Activated T-cell treated with anti-CD3 and anti-CD28 coated beads for 24 hours (primary cell): ENCODE measurements around the gene RABGAP1L.

Experiments used
- DNase-seq: peaks from one replicate; pipeline ENCODE4 v3.0.0-alpha.2; 2020; ENCODE audit warnings: low read depth

The RABGAP1L gene

DNA sequence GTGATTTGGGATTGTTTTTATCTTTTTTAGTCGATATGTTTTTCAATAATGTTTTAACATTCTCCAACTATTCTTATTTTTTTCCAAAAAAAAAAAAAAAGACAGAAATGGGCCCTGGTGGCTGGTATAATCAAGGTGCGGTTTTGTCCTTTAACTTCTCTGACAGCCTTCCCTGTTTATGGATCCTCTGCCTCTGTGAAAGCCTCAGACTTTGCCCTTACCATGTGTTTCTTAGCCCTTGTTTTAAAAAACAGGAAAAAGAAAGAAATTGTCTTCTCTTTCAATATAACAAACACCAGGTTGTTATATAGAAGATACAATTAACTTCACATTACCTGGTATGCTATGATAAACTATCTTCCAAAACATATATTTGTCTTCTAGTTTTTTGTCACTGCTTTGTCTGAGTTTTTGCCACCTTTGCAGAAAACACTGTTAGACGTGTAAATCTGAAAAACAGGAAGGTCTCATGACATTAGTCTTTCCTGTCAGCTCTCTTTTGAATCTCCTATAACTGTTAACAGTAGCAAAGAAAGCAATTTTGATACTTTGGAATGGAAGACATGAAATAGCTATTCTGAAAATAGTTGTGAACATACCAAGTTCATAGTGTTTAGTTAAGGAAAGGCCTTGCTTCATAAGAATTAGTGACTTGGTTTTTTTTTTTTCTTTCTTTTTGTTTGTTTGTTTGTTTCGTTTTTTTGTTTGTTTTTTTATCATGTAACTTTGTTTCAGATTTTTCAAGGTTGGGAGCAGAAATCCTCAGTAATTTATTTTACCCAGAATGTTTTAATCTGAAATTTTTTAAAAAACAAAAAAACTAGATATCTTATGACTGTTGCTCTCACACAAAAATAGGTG, 808.8 kb downstream of the RABGAP1L start:
- no peak for DNase-seq

DNA sequence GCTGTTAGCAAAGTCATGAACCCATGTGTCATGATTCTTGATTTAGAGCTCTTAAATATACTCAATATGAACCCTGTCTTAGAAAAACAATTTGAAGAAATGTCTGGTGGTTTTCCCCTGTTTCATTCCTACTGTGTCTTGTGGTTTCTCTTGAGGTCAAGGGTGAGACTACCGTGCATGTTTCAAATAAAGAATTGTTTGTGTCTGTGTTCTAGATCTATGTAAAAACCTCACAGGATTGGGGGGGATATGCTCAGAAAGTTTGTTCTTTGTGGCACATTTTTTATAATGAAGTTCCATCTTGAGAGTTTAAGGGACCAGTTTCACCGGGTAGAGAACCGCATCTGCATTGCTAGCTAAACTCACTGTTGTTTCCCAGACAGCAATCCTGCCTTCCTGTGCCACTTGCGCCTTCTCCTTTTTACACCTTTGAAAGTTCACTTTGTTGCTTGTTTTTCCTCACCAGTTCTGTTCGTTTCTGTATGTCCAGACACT, 809.5 kb downstream of the RABGAP1L start:
- peak; percentile 26 for DNase-seq

DNA sequence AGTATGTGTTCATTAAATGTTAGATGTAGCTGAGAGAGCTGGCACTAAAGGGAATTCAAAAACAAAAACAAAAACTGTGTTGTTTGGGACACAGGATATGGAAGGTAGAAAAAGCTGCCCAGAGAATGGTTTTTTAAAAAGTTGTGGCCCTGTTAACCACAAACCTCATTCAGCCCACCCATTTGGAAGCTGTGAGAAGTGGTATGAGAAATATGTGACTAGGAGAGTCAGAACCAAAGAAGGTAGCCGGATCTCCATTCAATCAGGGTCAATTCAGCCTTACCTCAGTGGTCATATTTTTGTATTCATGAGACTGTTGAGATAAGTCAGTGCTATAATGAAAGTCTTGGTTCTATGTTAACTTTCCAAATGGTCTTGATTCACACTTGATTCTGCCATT, 810.7 kb downstream of the RABGAP1L start:
- DNase-seq: no peak

DNA sequence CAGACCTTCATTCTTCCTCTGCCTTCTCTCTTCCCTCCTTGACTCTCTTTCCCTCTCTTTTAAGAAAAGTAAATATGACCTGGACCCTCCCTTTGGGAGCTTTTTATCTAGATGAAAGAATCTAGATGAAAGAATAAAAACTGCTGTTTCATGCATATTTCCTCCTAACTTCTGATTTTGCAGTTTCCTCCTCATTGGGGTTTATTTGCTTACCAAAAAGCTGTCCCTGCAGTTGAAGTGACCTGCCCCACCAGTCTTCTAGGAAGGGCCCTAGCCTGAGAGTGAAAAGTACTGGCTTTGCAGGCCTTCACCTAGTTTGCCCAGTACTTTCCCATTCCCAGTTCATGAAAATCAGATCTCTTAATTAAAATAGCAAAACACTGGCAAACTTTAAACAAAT, 812.1 kb downstream of the RABGAP1L start:
- no peak for DNase-seq

DNA sequence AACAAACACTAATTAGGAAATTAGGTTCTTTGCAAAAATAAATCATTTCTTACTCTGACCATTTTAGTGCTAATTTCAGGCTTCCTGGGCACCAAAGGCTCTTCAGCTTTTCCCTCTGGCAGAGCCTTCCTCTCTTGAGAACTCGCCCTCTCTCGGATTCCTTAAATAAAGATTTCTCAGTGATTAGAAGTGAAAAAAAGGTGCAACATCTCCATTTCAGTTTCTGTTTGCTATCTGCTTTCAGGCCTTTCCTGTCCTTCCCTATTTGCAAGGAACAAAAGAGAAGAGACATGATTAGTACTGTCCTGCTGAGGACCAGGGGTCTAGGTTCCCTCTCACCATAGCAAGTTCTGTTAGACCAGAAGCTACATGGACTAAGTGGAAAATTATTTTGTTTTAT, 812.6 kb downstream of the RABGAP1L start:
- no peak for DNase-seq

DNA sequence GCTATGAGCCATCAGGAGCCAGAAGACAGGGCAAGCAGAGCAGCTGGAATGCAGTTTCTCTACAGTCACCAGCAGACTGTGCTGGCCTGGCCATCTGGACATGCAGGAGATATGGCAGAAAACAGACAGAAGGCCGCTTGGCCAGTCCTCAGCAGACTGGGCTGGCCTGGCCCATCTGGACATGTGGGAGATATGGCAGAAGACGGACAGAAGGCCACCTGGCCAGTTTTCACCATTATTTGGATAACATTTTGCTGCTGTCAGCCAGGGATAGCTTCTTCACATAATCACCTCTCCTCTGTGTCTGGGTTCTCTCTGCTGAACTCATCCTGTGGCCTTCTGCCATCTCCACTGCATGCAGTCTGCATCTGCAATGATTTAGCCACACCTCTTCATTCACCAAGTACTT, 815.4 kb downstream of the RABGAP1L start:
- no peak for DNase-seq

DNA sequence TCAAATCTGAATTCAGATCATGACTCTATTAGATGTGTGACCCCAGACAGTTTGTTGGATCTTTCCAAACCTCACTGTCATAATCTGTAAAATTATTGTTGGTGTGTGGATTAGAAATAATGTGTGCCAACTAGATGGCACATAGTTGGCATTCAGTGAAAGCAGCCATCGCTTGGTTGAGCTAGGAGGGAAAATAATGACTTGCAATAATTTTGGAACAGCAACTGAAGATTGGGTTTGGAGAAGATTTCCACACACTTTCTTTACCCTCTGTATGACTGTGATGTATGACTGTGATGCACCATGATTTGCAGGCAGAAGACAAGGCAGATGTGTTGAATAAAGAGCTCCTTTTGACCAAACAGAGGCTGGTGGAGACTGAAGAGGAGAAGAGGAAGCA, 816.4 kb downstream of the RABGAP1L start:
- no peak for DNase-seq

DNA sequence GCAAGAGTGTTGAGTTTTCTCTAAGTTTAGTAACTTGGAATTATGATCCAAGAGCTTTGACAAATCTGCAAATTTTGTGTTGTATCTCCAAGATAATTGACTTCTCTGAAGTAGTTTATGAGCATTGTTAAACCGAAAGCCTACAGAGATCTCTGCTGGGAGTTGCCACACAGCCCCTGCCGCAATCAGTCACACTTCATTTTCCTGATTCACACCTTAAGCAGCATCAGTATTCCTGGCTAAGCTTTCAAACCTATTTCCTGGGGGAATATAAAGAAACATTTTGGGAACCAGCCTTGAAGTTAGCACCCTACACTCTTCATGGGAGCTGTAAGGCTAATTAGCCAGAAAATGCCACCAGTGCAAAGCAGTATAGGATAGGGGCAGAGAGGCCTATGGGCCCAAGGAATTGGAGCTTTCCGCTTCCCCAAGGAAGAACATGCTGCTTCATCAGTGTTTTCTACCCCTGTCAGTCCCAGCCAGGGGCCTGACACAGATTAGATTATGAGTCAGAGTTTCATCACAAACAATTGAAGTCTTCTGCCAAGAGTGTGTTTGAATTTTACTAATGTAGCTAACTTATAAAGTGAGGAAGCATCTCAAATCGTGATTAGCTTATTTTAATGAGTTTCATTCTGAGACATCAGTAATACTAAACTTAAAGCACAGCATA, 817.3 kb downstream of the RABGAP1L start:
- no peak for DNase-seq

DNA sequence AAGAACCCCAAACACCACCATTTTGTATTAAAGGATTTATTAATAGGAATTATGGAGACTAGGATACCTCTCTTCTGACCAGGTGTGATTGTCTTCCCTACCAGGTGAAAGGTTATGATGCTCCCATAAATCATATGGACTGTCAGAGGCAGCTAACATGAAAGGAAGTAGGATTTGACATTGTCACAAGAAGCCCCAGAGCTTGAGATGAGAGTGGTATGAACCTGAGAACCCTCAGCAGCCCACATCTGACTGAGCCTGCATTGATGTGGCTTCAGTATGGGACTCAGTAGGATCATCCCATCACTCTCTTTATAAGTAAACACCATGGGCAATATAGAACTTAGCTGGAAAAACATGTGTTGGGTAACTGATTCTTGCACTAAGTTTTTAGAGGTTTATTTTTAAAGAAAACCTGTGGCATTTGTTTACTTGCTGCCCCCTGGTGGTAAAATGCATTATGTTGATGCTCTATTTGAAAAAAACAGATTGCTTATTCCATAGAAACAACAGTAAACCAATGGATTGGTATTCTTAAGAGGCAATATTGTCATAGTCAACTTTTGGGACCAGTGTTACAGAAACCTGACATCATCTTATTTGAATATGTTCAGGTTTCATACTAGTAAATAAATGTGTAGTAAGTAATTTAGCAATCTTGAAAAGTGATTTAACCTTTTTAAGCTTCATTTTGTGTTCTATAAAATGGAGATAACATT, 823.8 kb downstream of the RABGAP1L start:
- peak; percentile 36 for DNase-seq

DNA sequence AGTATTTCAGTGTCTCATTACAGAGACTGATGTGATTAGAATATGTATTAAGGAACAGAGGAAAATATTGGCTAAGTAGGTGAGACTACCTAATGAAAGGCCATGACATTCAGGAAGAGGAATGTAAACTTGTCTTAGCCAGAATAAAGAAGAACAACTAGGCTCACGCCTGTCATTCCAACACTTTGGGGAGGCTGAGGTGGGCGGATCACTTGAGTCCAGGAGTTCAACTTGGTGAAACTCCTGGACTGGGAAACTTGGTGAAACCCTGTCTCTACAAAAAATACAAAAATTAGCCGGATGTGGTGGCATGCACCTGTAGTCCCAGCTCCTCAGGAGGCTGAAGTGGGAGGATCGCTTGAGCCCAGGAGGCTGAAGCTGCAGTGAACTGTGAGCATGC, 825.6 kb downstream of the RABGAP1L start:
- DNase-seq: no peak

DNA sequence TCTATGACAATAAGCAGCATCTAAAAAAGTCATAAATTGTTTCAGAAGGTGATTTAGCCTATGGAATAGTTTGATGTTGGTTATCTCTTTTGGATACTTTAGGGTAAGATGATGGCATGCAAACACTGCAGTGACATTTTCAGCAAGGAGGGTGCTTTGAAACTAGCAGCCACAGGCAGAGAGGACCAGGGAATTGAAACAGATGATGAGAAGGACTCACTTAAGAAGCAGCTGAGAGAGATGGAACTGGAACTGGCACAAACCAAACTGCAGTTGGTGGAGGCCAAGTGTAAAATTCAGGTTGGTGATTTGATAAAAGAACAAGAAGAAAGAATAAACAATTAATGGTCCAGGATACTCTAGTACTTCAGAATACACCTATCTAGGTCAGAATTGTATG, 829.2 kb downstream of the RABGAP1L start:
- DNase-seq: no peak

DNA sequence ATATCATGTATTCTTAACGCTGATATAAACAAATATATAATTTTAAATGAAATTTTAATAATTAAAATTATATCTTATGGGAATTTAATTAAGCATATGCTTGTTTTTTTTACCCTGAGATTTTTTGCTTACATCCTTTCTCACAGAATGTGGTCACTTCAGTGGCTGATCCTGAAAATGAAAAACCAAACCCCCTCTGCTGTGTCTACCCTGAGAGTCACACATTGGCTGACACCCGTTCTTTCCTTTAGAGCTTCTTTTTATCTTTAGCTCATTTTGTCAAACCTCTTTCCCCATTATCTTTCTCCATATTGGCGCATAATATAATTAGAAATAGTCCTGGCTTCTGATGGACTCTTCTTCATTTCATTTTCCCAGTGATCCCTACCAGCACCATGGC, 829.7 kb downstream of the RABGAP1L start:
- no peak for DNase-seq

DNA sequence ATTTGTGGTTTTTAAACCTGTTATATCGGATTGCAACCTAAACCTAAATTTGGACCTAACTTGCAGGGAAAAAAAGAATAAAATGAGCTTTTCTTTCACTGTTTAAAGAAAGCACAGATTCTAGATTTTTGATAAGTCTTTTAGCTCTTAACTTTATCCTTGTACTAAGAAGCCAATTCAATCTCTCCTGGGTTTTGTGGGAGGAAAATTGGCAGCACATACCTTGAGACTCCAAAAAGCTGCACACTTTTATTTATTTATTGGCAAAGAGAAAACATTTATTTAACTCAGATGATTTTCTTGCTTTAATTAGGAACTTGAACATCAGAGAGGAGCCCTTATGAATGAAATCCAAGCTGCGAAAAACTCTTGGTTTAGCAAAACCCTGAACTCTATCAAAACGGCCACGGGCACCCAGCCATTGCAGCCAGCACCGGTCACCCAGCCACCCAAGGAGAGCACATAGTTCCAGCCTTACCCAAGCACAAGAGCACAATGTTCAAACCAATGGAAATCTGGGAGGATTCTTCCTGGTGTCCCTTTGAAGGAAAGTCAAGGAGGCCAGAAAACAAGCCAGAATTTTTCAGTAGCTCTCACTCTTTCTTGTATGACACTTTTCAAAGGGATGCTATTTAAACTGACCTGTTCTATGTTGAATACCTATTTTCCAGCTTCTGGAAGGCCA, 830.4 kb downstream of the RABGAP1L start:
- no peak for DNase-seq

DNA sequence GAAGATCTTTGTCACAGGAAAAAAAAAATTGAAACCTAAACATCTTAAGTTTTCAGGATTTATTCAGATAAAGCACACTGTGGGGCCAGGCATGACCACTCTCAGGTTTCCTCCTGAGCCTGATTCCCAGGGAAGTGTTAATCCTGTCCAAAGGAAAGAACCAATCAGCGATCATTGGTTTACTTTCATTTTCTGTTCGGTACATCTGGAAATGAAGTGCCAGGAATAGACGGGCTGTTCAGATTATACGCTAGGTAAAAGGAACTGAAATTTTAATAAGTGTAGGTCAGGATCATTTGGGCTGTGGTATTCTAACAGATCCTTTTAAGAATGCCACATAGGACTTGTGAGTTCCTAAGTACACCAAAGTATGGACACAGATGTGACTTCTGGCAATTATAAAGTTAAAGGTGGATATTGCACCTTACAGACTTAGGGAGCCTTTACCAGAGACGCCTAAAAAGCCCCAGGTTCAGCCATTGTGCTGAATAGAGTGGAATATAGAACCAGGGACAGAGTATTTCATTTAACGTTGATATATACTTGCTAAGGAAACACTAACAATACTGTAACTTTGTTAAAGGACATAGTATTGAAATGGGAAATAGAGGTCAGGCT, 831.2 kb downstream of the RABGAP1L start:
- DNase-seq: no peak

DNA sequence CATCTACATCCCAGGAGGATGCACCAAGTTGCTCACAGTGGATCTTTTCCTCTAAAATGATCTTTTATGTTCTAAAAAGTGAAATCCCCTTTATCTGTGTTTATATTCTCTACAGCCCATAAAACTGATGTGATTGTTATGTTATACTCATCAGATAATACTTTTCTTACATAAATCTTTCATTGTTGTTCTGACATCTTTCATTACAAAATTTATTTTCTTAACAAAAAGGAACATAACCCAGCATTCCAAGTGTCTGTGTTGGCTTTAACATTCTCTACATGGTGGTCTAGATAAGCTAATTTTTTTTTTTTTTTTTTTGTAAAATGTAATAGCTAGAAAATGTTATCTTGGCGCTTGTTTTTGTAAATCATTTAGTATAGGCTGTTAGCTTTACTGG, 832.2 kb downstream of the RABGAP1L start:
- DNase-seq: no peak

DNA sequence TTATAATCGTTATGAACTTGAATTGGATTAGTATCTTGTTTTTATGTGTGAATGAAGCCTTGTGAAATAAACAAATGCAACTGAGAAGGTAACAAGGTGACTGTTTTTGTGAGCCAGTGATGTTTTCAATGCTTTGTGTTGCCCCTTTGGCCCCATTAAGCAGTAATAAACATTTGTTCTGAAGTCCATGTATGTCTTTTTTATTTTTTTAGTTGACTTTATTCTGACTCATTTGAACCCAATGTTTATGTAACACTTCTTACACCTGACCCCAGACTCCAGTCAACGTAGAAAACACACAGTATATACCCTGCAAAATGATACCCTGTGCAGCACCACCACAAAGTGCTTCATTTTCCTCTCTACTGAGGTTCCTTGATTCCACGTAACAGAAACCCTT, 835.8 kb downstream of the RABGAP1L start:
- DNase-seq: no peak

DNA sequence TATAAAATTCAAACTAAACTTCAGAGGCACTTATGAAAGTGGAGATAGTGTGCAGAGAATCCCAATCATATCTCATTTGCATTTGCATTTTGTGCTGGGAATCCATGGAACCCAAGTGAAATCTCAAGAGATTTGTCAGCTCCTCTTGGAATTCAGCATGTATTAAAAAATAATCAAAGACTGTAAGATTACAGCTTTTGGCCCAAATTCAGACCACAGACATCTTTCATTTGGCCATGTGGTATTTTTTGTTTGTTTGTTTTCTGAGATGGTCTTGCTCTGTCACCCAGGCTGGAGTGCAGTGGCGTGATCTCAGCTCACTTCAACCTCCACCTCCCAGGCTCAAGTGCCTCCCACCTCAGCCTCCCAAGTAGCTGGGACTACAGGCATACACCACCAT, 836.6 kb downstream of the RABGAP1L start:
- DNase-seq: no peak

DNA sequence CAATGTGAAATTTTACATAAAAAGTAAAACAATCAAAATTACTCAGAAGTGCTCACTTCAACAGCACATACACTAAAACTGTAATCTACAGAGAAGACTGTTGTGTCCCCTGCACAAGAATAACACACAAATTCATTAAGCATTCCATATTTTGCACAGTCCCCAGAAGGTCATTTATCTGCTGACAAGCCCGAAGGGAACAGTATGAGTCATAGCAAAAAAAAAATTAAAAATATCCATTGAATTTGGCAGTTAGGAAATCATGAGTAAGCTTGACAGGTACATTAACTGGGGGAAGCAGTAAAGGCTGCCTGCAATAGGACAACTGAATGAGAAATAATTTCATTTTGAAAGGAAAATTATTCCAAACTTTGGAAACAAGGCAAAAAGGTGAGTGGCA, 837.2 kb downstream of the RABGAP1L start:
- no peak for DNase-seq

DNA sequence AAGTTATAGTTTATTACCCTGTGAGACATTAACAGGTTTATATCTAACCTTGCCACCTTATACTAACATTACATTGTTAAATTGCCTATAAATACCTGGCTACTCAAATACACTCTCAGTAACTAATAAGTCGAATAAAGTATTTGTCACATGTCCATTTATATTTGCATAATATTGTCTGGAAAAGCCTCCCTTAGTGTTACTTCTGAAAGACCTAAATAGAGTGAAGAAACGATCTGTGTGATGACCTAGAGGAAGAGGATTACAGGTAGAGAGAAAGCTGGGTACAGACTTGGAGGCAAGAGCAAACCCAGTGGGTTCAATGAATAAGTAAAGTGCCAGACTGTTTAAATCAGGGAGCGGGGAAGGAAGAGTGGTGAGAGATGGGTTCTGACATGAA, 837.7 kb downstream of the RABGAP1L start:
- DNase-seq: no peak

DNA sequence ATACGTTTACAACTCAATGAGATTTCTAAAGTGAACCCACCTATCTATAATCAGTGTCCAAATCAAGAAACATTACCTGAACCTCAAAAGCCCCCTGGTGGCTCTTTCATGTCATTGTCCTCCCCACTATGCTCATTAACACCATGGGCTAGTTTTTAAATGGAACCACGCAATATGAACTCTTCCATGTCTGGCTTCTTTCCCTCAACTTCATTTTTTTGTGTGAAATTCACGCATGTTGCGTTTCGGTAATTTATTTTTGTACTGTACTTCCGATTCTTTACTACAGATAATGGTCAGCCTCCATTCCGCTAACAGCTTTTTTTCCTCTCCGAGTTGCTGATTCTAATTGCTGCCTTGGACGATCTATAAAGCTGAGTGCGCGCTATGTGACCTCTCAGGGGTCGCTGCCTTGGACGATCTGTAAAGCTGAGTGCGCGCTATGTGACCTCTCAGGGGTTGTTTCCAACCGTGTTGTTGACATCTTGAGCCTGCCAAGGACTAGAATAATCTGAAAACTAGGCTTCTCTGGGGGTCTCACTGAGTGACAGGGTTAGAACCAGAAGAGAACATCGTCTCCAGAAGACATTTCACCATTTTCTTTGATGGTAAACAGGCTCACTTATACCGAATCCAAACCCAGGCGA, 839.4 kb downstream of the RABGAP1L start:
- DNase-seq: peak; percentile 20

DNA sequence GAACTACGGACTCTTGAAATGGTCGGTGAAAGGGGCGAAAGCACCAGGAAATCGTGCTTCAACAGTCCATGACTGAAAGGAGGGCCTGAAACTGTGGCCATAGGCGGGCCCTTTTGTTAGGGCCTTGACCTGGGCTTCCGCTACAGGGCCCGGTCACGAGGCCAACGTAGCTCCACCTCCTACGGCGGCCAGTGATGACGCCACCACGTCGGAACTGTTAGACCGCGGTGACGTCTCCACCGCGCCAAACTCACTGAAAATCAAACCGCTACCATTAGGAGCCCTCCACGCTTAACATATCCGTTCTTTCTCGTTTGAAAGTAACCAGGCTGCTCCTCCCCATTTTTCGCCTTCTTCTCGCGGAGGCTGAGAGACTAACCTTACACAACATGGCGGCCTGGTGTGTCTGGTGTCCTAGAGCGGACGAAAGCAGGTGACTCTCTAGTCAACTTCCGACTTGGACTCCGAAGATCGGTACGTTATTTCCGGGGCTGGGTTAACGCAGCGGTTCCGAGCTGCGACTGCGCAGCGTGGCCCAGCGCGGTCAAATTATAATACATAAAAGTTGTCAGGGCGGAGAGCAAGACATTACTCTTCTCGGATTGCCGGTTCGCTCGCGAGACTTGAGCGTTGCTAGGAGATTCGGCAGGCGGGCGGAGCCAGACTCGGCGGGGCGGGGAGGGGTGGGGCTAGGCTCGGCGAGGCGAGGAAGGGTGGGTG, 840.1 kb downstream of the RABGAP1L start:
- peak; percentile 97 for DNase-seq
